Neural crest cell (in vitro differentiated cells): ENCODE data around the gene THUMPD3. TPM values are rescaled to one million over a fixed set of nuclear protein-coding genes. Genes with fewer than 3 reads are reported as not detected.

Experiments used
- DNase-seq: peaks from one replicate; pipeline ENCODE4 v3.0.0; 2021; ENCODE audit warnings: low read depth, mixed read lengths, low spot score
- H3K27ac Mint-ChIP-seq: one replicate; pipeline ENCODE4 v1.8.0; 2021; ENCODE audit warnings: mild to moderate bottlenecking, mixed read lengths; ENCODE audit not compliant: unreplicated experiment
- H3K27me3 Mint-ChIP-seq: 2 replicates; pipeline ENCODE4 v1.8.0; 2021; ENCODE audit warnings: low read depth, mild to moderate bottlenecking, mixed read lengths
- H3K36me3 Mint-ChIP-seq: 2 replicates; pipeline ENCODE4 v1.8.0; 2021; ENCODE audit warnings: low read depth, mild to moderate bottlenecking, mixed read lengths
- H3K4me1 Mint-ChIP-seq: 2 replicates; pipeline ENCODE4 v1.8.0; 2021; ENCODE audit warnings: mixed read lengths
- H3K4me3 Mint-ChIP-seq: one replicate; pipeline ENCODE4 v1.8.0; 2021; ENCODE audit warnings: mild to moderate bottlenecking, mixed read lengths
- H3K9me3 Mint-ChIP-seq: 2 replicates; pipeline ENCODE4 v1.8.0; 2021; ENCODE audit warnings: mixed read lengths
- total RNA-seq: library from RNA; stranded (reverse); gene quantifications from 2 replicates; pipeline ENCODE4 v1.2.1, GENCODE V29; 2021
- TF ChIP-seq, protein P1 (sequence below): fragments of 200-600 bp; sonication (generic); conservative IDR thresholded peaks from 2 replicates; pipeline ENCODE4 v1.5.0; 2021; ENCODE audit warnings: antibody characterized with exemption, mild to moderate bottlenecking

THUMPD3 gene
- total RNA-seq, 1 donor from 2014 or later = 61.0 TPM

DNA sequence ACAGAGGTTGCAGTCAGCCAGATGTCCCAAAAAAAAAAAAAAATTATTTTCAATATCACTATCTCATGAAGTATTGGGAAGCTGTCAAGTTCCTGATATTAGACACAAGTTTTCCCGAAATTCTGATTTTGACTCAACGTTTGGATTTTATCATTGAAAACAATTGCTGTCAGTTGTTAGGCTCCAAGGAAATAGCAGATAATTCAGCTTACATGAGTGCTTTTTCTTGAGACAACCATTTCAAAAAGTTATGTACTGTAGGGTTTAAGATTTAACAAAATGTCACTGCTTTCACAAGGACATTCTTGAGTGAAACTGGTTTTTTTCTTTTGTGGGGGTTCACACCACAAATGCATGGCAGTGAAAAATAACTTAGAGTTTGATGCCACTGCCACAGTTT, 25.3 kb downstream of the THUMPD3 start:
- no peak for DNase-seq
- Mint-ChIP-seq H3K27ac (no peak overlapping the region), H3K4me1 (peaks cover 7% of the 10 kb centered on the region), H3K9me3 (no peaks in the 10 kb centered on the region), H3K4me3 (no peak overlapping the region), H3K27me3 (no peaks in the 10 kb centered on the region), H3K36me3 (peaks cover 20% of the 10 kb centered on the region)
- TF ChIP-seq, protein P1, sequence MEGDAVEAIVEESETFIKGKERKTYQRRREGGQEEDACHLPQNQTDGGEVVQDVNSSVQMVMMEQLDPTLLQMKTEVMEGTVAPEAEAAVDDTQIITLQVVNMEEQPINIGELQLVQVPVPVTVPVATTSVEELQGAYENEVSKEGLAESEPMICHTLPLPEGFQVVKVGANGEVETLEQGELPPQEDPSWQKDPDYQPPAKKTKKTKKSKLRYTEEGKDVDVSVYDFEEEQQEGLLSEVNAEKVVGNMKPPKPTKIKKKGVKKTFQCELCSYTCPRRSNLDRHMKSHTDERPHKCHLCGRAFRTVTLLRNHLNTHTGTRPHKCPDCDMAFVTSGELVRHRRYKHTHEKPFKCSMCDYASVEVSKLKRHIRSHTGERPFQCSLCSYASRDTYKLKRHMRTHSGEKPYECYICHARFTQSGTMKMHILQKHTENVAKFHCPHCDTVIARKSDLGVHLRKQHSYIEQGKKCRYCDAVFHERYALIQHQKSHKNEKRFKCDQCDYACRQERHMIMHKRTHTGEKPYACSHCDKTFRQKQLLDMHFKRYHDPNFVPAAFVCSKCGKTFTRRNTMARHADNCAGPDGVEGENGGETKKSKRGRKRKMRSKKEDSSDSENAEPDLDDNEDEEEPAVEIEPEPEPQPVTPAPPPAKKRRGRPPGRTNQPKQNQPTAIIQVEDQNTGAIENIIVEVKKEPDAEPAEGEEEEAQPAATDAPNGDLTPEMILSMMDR = no peak

DNA sequence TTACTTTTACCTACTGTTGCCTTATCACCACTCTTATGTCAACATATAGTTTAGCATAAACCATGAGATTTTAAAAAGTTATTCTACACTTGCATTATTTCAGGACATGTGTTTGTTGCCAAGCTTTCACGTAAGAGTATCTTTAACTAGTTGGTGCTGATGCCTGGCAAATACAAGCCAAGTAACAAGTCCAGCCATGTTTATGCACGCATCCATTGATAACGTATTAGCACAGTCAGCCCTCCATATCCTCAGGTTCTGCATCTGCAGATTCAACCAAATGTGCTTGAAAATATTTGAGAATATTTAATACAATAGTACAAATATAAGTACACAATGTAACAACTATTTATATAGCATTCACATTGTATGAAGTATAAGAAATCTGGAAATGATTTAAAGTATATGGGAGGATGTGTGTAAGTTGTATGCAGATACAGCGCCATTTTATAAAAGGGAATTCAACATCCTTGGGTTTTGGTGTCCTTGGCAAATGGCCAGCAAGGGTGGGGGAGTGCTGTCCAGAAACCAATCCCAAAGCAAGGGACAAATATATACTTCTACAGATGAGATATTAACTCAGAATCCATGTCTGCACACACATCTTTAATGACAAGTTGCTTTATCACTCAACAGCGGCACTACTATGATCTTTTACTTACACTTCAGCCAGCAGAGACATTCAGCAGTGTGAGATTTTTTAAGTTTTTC, 25.9 kb downstream of the THUMPD3 start:
- Mint-ChIP-seq H3K36me3 (peaks cover 20% of the 10 kb centered on the region), H3K27me3 (no peaks in the 10 kb centered on the region), H3K4me1 (peaks cover 11% of the 10 kb centered on the region), H3K4me3 (no peak overlapping the region), H3K9me3 (no peaks in the 10 kb centered on the region), H3K27ac (no peak overlapping the region)
- DNase-seq = no peak
- TF ChIP-seq, protein P1 = no peak

DNA sequence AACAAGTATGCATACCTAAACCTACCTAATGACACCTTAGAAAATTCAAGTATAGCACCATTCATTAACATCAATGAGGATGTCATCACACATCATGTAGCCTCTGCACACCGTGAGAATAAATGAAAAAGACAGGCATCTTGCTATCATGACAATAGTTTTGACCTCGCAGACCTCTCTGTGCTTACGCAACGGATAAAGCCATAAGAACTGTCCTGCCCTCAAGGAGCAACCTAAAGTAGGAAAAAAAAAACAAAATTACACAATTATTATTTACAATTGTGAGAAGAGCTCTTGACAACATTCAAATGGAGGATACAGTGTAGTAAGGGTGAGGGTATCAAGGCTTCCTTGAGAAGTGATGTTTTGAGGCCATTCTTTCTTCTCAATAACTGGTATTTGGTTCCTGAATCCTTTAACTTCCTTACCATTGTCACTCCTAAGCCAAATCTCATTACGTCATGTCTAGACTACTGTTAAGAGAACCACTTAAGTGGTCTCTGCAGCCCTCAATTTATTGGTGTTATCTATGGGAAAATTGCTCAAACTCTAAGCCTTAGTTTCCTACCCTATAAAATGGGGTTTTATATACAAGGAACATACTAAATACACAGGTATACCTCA, 27.5 kb downstream of the THUMPD3 start:
- DNase-seq = no peak
- TF ChIP-seq, protein P1 = no peak
- H3K36me3 Mint-ChIP-seq = peaks cover 20% of the 10 kb centered on the region
- H3K4me1 Mint-ChIP-seq = peaks cover 26% of the 10 kb centered on the region
- peak overlapping the region; percentile 31 for H3K4me3 Mint-ChIP-seq
- no peaks in the 10 kb centered on the region for H3K9me3 Mint-ChIP-seq
- no peaks in the 10 kb centered on the region for H3K27me3 Mint-ChIP-seq
- no peak overlapping the region for H3K27ac Mint-ChIP-seq

GRCh38 chr3:9392041-9392440, 29.2 kb downstream of the THUMPD3 start:
- Mint-ChIP-seq H3K36me3 (peaks cover 16% of the 10 kb centered on the region), H3K27ac (no peak overlapping the region)

DNA sequence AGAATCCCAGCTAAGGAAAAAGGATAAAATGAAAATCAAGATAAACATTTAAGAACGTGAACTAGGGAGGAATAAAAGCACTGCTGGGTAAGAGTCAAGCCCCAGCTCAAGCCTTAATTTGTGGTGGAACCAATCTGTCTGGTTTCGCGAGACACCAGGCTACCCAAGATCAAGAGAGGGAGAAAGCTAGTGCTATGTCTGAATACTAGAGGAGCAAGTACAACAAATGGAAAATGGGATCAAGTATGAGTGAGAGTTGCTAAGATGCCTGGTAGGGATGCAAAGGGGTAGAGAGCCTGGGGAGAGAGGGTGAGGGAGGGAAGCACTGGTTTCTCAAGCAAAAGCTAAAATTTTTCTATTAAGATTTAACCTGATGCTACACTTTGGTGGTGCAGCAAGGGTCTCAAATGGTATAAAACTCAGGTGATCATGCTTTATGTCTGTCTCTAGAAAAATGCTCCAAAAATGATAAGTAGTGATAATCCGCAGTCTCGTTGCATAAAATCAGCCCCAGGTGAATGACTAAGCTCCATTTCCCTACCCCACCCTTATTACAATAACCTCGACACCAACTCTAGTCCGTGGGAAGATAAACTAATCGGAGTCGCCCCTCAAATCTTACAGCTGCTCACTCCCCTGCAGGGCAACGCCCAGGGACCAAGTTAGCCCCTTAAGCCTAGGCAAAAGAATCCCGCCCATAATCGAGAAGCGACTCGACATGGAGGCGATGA, 32.9 kb downstream of the THUMPD3 start:
- H3K27ac Mint-ChIP-seq = peak overlapping the region; percentile 93
- peaks cover 57% of the 10 kb centered on the region for H3K4me1 Mint-ChIP-seq
- TF ChIP-seq, protein P1 = no peak
- no peaks in the 10 kb centered on the region for H3K9me3 Mint-ChIP-seq
- no peak for DNase-seq
- H3K36me3 Mint-ChIP-seq = peaks cover 16% of the 10 kb centered on the region
- H3K27me3 Mint-ChIP-seq = peaks cover 13% of the 10 kb centered on the region
- H3K4me3 Mint-ChIP-seq = peak overlapping the region; percentile 94

More at GRCh38 chr3:9392041-9392440, 29.2 kb downstream of the THUMPD3 start:
- Mint-ChIP-seq H3K27me3 (peaks cover 9% of the 10 kb centered on the region), H3K4me3 (peak overlapping the region; percentile 67), H3K4me1 (peaks cover 34% of the 10 kb centered on the region), H3K9me3 (no peaks in the 10 kb centered on the region)
- TF ChIP-seq, protein P1 = no peak
- DNase-seq = no peak
